ENCODE results near the gene RDX. TPM values are rescaled to one million over a fixed set of nuclear protein-coding genes. Genes with fewer than 3 reads are reported as not detected.

RDX gene
- total and polyA plus RNA-seq, 5 donors from 2014 or later: 26.0 to 38.0 (median 28.9) TPM

DNA sequence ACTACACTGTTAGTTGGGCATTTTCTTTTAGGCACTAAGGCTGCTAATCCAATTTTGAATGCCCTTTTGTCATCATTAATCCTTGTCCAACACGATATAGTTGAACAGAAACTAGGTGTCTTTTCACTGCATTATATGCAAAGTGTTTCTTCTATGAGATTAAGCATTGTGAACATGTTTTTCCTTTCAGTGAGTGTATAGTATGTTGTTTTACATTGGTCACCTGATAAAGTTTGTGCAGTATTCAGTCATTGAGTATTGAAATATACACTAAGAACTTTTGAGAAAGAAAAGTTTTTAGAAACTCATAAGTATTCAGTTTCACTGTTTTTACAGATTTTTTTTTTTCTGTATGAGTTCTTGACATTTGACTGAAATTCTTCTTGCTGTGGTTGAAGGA is 144.2 kb downstream of the RDX start:
- Histone ChIP-seq H3K36me3 (ENCODE audit: control insufficient read depth, insufficient read depth, low read length) (no peaks in the 10 kb centered on the region), H3K4me3 (ENCODE audit: low read depth, low read length) (no peak overlapping the region), H3K27me3 (ENCODE audit: control insufficient read depth, insufficient read depth, low read length) (no peaks in the 10 kb centered on the region), H3K4me1 (ENCODE audit: control insufficient read depth, insufficient read depth, low read length, poor library complexity, severe bottlenecking) (peaks cover 5% of the 10 kb centered on the region), H3K27ac (ENCODE audit: insufficient read depth, low read length, poor library complexity, severe bottlenecking) (no peak overlapping the region), H3K9me3 (ENCODE audit: control insufficient read depth in 2 of 2, low read length in 2 of 2) (no peaks in the 10 kb centered on the region)
- ATAC-seq (ENCODE audit: low read depth in 2 of 2) (no peak), DNase-seq (no peak)
- Mint-ChIP-seq H3K27me3 (no peaks in the 10 kb centered on the region), H3K9me3 (no peaks in the 10 kb centered on the region), H3K36me3 (no peaks in the 10 kb centered on the region), H3K4me1 (peaks cover 2 to 9% (median 7%) of the 10 kb centered on the region in 4 donors), H3K27ac (no peak overlapping the region), H3K4me3 (no peak overlapping the region)

DNA sequence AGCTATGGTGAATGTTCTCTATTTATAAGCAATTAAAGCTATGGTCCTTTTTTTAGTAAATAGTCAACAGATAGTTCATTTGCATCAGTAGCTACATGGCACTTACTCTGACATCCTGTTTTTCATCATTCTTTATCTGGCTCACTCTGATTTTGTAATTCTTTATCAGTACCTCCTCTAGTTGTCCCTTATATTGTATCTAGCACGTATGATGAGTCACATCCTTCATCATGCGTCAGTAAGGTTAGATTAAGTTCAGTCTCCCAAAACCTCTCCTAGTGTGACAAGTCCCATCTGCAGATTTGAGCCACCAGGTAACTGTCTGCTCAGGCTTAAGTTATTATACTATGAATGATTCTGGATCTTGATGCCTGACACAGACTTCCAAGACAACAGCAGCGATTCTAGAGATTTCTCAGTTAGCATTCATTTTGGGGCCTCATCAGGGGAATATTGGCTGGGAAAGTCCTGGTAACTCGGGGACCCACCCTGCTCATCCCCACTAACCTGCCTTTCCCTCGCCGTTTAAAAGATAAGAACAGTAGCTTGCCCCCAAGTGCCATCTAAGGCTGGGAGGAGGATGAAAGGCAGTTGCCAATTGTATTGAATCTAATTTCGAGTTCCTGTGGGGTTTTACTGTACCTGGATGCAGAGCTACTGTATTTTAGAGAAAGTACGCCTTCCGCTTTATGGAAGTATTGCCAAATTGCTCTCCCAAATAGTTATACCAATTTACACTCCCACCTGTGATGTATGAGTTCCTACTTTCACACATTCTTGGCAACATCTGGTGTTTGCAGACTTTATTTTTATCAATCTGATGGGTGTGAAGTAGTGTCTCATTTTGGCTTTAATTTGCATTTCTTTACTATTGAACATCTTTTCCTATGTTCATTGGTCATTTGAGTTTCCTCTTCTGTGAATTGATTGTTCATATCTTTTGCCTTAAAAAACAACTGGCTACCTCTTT is 147.4 kb downstream of the RDX start:
- H3K27ac ChIP-seq (ENCODE audit: insufficient read depth, low read length, poor library complexity, severe bottlenecking): no peak overlapping the region
- Mint-ChIP-seq H3K27ac (peak overlapping the region; percentile 5 to 55 (median 7)), H3K4me1 (peaks cover 2 to 14% (median 7%) of the 10 kb centered on the region in 4 donors), H3K27me3 (peaks cover 4% of the 10 kb centered on the region), H3K4me3 (no peak overlapping the region), H3K36me3 (no peaks in the 10 kb centered on the region), H3K9me3 (no peaks in the 10 kb centered on the region)
- H3K4me3 ChIP-seq (ENCODE audit: low read depth, low read length): no peak overlapping the region
- peak; percentile 85 to 91 for ATAC-seq (ENCODE audit: low read depth in 2 of 2)
- H3K4me1 ChIP-seq (ENCODE audit: control insufficient read depth, insufficient read depth, low read length, poor library complexity, severe bottlenecking): peaks cover 5% of the 10 kb centered on the region
- no peaks in the 10 kb centered on the region for H3K27me3 ChIP-seq (ENCODE audit: control insufficient read depth, insufficient read depth, low read length)
- no peaks in the 10 kb centered on the region for H3K9me3 ChIP-seq (ENCODE audit: control insufficient read depth in 2 of 2, low read length in 2 of 2)
- DNase-seq: peak in 2 of 3 donors; percentile 18 to 37
- no peaks in the 10 kb centered on the region for H3K36me3 ChIP-seq (ENCODE audit: control insufficient read depth, insufficient read depth, low read length)

DNA sequence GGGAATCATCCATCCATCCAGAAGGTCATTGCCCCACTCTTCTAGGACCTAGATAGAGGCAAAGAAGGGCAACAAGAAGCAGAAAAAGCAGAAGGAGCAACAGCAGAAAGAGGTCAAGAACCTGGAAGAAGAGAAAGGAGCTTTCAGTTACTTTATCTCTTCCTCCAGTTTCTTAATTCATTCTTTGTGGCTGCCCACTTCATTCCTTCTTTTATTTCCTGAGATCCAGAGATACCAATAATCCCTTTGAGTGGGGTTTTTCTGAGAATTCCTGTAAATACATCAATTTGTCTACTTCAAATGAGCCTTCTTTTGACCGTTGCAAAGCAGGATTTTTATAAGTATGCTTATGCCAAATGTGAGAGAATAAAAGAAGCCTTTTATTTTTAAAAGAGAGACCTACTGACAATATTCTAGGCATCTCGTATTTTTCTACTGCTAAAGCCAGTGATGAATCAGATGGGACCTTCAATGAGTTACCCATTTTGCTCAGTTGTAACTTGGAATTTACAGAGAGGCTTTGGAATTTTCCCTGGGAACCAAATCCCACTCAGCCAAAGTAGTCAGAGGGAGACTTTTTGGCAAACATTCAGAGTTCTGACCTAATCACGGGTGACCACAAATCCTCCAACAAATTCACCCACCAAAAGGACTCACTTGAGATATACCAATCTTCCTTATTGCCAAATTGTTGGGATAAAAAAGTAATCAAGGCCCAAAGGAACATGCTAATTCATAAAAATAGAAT is 148.3 kb downstream of the RDX start:
- Mint-ChIP-seq H3K9me3 (no peaks in the 10 kb centered on the region), H3K27me3 (peaks cover 4% of the 10 kb centered on the region), H3K4me3 (peak overlapping the region in 1 of 4 donors; percentile 5), H3K36me3 (no peaks in the 10 kb centered on the region), H3K4me1 (peaks cover 2 to 14% (median 7%) of the 10 kb centered on the region in 4 donors), H3K27ac (peak overlapping the region in 1 of 3 donors; percentile 7)
- peaks cover 5% of the 10 kb centered on the region for H3K4me1 ChIP-seq (ENCODE audit: control insufficient read depth, insufficient read depth, low read length, poor library complexity, severe bottlenecking)
- no peak overlapping the region for H3K27ac ChIP-seq (ENCODE audit: insufficient read depth, low read length, poor library complexity, severe bottlenecking)
- no peak for DNase-seq
- no peaks in the 10 kb centered on the region for H3K9me3 ChIP-seq (ENCODE audit: control insufficient read depth in 2 of 2, low read length in 2 of 2)
- H3K36me3 ChIP-seq (ENCODE audit: control insufficient read depth, insufficient read depth, low read length): no peaks in the 10 kb centered on the region
- ATAC-seq (ENCODE audit: low read depth in 2 of 2): no peak
- no peak overlapping the region for H3K4me3 ChIP-seq (ENCODE audit: low read depth, low read length)
- H3K27me3 ChIP-seq (ENCODE audit: control insufficient read depth, insufficient read depth, low read length): no peaks in the 10 kb centered on the region

DNA sequence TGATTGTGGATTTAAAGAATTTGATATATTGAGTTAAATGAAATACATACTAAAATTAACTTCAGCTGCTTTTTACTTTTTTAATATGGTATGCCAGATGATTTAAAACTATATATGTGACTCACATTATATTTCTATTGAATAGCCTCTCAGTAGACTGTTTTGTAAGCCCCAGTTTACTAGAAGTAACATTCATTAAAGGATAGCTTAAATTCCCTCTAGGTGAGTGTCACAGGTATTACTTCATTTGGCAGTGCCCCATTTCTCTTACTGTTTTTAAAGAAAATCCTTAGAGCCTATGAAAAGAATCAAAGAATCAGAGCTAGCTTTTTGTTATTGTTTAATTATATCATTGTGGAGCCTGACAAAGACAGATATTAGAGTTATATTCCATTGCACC is 154.6 kb downstream of the RDX start:
- peaks cover 0 to 1% (median 0%) of the 10 kb centered on the region in 4 donors for H3K4me1 Mint-ChIP-seq
- Histone ChIP-seq H3K4me1 (ENCODE audit: control insufficient read depth, insufficient read depth, low read length, poor library complexity, severe bottlenecking) (no peaks in the 10 kb centered on the region), H3K4me3 (ENCODE audit: low read depth, low read length) (no peak overlapping the region), H3K9me3 (ENCODE audit: control insufficient read depth in 2 of 2, low read length in 2 of 2) (no peaks in the 10 kb centered on the region), H3K27me3 (ENCODE audit: control insufficient read depth, insufficient read depth, low read length) (no peaks in the 10 kb centered on the region), H3K27ac (ENCODE audit: insufficient read depth, low read length, poor library complexity, severe bottlenecking) (no peak overlapping the region), H3K36me3 (ENCODE audit: control insufficient read depth, insufficient read depth, low read length) (no peaks in the 10 kb centered on the region)
- no peak overlapping the region for H3K27ac Mint-ChIP-seq
- H3K9me3 Mint-ChIP-seq: no peaks in the 10 kb centered on the region
- no peak overlapping the region for H3K4me3 Mint-ChIP-seq
- peaks cover 4% of the 10 kb centered on the region for H3K27me3 Mint-ChIP-seq
- DNase-seq: no peak
- H3K36me3 Mint-ChIP-seq: no peaks in the 10 kb centered on the region
- ATAC-seq (ENCODE audit: low read depth in 2 of 2): no peak

DNA sequence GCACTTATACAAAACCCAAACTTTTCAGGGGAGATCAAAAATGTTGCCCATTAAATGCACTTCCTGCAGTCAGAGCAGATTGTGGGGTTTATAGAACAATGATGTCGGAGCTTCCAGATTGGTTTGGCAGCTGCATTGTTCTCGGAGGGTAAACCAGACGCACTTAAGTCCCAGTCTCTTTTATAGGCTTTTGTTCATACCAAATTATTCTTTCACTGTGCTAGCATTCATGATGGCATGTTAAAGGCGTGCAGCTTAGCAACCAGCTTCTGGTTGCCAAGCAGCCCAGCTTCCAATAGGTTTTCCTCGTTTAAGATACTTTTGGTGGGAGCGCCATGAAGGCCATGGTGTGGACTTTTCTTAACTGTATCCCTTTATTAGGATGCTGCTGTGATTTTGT is 162.3 kb downstream of the RDX start:
- no peak overlapping the region for H3K4me3 Mint-ChIP-seq
- no peak overlapping the region for H3K27ac ChIP-seq (ENCODE audit: insufficient read depth, low read length, poor library complexity, severe bottlenecking)
- H3K4me3 ChIP-seq (ENCODE audit: low read depth, low read length): no peak overlapping the region
- no peaks in the 10 kb centered on the region for H3K4me1 ChIP-seq (ENCODE audit: control insufficient read depth, insufficient read depth, low read length, poor library complexity, severe bottlenecking)
- H3K27me3 Mint-ChIP-seq: no peaks in the 10 kb centered on the region
- H3K4me1 Mint-ChIP-seq: no peaks in the 10 kb centered on the region
- no peaks in the 10 kb centered on the region for H3K36me3 ChIP-seq (ENCODE audit: control insufficient read depth, insufficient read depth, low read length)
- ATAC-seq (ENCODE audit: low read depth in 2 of 2): no peak
- H3K36me3 Mint-ChIP-seq: no peaks in the 10 kb centered on the region
- no peaks in the 10 kb centered on the region for H3K27me3 ChIP-seq (ENCODE audit: control insufficient read depth, insufficient read depth, low read length)
- DNase-seq: no peak
- no peaks in the 10 kb centered on the region for H3K9me3 ChIP-seq (ENCODE audit: control insufficient read depth in 2 of 2, low read length in 2 of 2)
- H3K27ac Mint-ChIP-seq: no peak overlapping the region
- H3K9me3 Mint-ChIP-seq: no peaks in the 10 kb centered on the region

DNA sequence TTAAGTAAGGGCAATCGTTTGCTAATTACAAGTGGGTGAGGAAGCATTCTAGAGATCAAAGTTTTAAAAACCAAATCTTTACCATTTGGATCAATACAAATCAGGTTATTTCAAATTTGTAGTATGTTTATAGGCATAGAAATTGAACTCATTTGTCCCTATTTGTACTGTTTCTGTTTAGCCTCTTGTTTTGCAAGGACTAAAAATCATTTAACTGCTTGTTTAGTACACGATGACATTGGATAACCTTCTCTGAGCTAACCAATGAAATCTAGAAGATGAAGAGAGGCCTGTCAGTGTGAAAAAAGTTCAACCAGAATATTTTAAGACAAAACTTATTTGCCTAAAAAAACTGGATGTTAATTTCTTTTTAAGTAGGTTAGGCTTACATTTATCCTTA is 163.3 kb downstream of the RDX start:
- Histone ChIP-seq H3K27me3 (ENCODE audit: control insufficient read depth, insufficient read depth, low read length) (no peaks in the 10 kb centered on the region), H3K36me3 (ENCODE audit: control insufficient read depth, insufficient read depth, low read length) (no peaks in the 10 kb centered on the region), H3K9me3 (ENCODE audit: control insufficient read depth in 2 of 2, low read length in 2 of 2) (no peaks in the 10 kb centered on the region), H3K4me3 (ENCODE audit: low read depth, low read length) (no peak overlapping the region), H3K4me1 (ENCODE audit: control insufficient read depth, insufficient read depth, low read length, poor library complexity, severe bottlenecking) (no peaks in the 10 kb centered on the region), H3K27ac (ENCODE audit: insufficient read depth, low read length, poor library complexity, severe bottlenecking) (no peak overlapping the region)
- Mint-ChIP-seq H3K27me3 (no peaks in the 10 kb centered on the region), H3K4me1 (no peaks in the 10 kb centered on the region), H3K9me3 (no peaks in the 10 kb centered on the region), H3K36me3 (no peaks in the 10 kb centered on the region), H3K4me3 (no peak overlapping the region), H3K27ac (no peak overlapping the region)
- no peak for ATAC-seq (ENCODE audit: low read depth in 2 of 2)
- no peak for DNase-seq

DNA sequence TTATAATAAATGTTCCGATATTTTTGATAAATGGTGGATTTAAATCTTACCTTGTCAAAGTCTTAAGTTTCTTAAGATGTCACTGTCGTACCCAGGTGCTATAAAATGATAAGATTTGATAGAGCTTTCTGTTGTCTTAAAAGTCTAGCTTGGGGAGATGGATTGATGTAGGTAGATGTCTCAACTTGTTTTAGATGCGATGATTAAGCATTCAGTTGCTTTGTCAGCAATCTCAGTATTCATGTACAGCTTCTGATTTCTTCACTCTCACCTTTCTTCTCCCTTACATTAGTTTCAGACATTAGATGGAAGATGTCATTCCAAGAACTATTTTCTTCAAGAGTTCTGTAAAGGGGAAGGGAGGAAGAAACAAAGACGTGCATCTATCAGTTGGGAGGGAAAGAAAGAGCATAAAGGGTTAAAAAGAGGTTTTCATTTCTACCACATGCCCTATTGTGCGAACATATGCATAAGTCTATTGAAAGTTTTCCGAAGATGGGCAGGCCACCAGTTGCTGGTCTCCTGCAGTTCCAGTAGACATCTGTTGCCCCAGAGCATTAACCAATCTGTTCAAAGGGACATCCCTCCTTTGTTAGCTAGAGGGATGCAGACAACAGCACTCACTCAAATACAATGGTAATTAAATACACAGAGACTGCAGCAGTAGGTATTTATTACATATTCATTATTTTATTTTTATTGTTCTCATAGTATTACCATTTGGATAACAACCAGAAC is 164.9 kb downstream of the RDX start:
- H3K4me1 ChIP-seq (ENCODE audit: control insufficient read depth, insufficient read depth, low read length, poor library complexity, severe bottlenecking): no peaks in the 10 kb centered on the region
- Mint-ChIP-seq H3K4me1 (no peaks in the 10 kb centered on the region), H3K4me3 (no peak overlapping the region), H3K27me3 (no peaks in the 10 kb centered on the region), H3K27ac (no peak overlapping the region), H3K9me3 (no peaks in the 10 kb centered on the region), H3K36me3 (no peaks in the 10 kb centered on the region)
- no peak for ATAC-seq (ENCODE audit: low read depth in 2 of 2)
- H3K9me3 ChIP-seq (ENCODE audit: control insufficient read depth in 2 of 2, low read length in 2 of 2): no peaks in the 10 kb centered on the region
- H3K36me3 ChIP-seq (ENCODE audit: control insufficient read depth, insufficient read depth, low read length): no peaks in the 10 kb centered on the region
- H3K4me3 ChIP-seq (ENCODE audit: low read depth, low read length): no peak overlapping the region
- H3K27ac ChIP-seq (ENCODE audit: insufficient read depth, low read length, poor library complexity, severe bottlenecking): no peak overlapping the region
- H3K27me3 ChIP-seq (ENCODE audit: control insufficient read depth, insufficient read depth, low read length): no peaks in the 10 kb centered on the region
- DNase-seq: no peak
